ENCODE results near the gene RMND1. TPM values are rescaled to one million over a fixed set of nuclear protein-coding genes. Genes with fewer than 3 reads are reported as not detected.
A peak's percentile ranks its signal among the peaks of the same experiment; 100 is the strongest.

Gene RMND1
- total and polyA plus RNA-seq, 9 of the 15 experiments (the other 6 are each of a cell fraction or from before 2014, with no cell fraction given) = 26.9 to 47.8 (median 36.2) TPM

DNA sequence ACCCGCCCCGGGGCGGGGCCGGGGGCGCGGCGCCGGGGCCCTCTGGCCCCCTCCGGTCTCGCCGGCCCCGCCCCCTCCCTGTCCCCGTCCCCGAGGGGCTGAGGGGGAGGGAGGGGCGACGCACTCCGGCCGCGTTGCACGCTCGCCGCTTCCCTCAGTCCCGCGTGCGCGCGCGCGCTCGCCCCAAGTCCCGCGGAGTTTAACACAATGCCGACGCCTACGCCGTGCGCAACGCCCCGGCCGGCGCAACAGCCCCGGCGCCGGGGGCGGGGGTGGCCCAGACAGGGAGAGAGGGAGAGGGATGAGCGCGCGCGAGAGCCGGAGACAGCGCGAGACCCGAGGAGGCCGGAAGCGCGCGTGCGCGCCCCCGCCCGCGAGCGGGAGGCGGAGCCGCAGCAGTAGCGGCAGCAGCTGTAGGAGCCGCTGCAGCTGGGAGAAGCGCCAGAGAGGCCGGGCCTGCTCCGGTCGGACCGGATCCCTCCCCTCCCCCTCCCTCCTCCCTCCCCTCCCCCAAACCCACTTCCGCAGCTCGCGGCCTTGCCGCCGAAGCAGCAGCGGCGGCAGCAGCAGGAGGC, 61.6 kb downstream of the RMND1 start (continued):
- TF ChIP-seq TCF7L2 (IDR thresholded peaks at IDR 0.05; ENCODE audit: low read depth, low read length) (no peak), PTBP1 (IDR thresholded peaks at IDR 0.05; ENCODE audit: low read depth, low read length) (no peak), KDM1A (IDR thresholded peaks at IDR 0.05) (peak in 1 of 2 experiments; percentile 97; a peak in 1 of 4 replicates), ZNF146 (CRISPR knock-in tag; IDR thresholded peaks at IDR 0.05; ENCODE audit: unreplicated experiment) (no peak), GABPA (tag; conservative IDR thresholded peaks at IDR 0.05; ENCODE audit: low read depth) (peak; percentile 89), BCL6 (CRISPR knock-in tag; IDR thresholded peaks at IDR 0.05) (no peak), EZH2 (IDR thresholded peaks at IDR 0.05; ENCODE audit: borderline replicate concordance, low read depth, low read length) (no peak), BDP1 (IDR thresholded peaks at IDR 0.05; ENCODE audit: insufficient read depth, insufficient read length) (no peak), ZKSCAN8 (CRISPR knock-in tag; IDR thresholded peaks at IDR 0.05) (no peak), SAFB (IDR thresholded peaks at IDR 0.05; ENCODE audit: borderline replicate concordance, low read depth, low read length) (0 out of 2 replicates have a peak, but pooled peaks have one; percentile 29), ZC3H4 (CRISPR knock-in tag; IDR thresholded peaks at IDR 0.05; ENCODE audit: borderline replicate concordance) (no peak), KLF13 (tag; IDR thresholded peaks at IDR 0.05; ENCODE audit: borderline replicate concordance, low read depth) (no peak), SLC30A9 (CRISPR knock-in tag; IDR thresholded peaks at IDR 0.05) (no peak), HMG20B (CRISPR knock-in tag; IDR thresholded peaks at IDR 0.05) (no peak), RAD51 (IDR thresholded peaks at IDR 0.05; ENCODE audit: borderline replicate concordance, low read depth) (no peak), ZNF57 (CRISPR knock-in tag; IDR thresholded peaks at IDR 0.05) (no peak), CAMTA2 (CRISPR knock-in tag; conservative IDR thresholded peaks at IDR 0.05) (no peak), KLF16 (IDR thresholded peaks at IDR 0.05) (no peak), ZNF436 (CRISPR knock-in tag; IDR thresholded peaks at IDR 0.05) (no peak), SIN3A (IDR thresholded peaks at IDR 0.05; ENCODE audit: borderline replicate concordance in 2 of 2, control insufficient read depth in 1 of 2, low read depth in 2 of 2, low read length in 2 of 2) (peak; percentile 61 to 85; a peak in 1 of 4 replicates), ZBTB8A (IDR thresholded peaks at IDR 0.05; ENCODE audit: partially characterized antibody) (no peak), SRF (CRISPR knock-in tag; IDR thresholded peaks at IDR 0.05) (peak in 1 of 2 experiments; percentile 14; a peak in 1 of 4 replicates), ZNF184 (CRISPR knock-in tag; IDR thresholded peaks at IDR 0.05) (no peak)
- TF ChIP-seq, protein P1, sequence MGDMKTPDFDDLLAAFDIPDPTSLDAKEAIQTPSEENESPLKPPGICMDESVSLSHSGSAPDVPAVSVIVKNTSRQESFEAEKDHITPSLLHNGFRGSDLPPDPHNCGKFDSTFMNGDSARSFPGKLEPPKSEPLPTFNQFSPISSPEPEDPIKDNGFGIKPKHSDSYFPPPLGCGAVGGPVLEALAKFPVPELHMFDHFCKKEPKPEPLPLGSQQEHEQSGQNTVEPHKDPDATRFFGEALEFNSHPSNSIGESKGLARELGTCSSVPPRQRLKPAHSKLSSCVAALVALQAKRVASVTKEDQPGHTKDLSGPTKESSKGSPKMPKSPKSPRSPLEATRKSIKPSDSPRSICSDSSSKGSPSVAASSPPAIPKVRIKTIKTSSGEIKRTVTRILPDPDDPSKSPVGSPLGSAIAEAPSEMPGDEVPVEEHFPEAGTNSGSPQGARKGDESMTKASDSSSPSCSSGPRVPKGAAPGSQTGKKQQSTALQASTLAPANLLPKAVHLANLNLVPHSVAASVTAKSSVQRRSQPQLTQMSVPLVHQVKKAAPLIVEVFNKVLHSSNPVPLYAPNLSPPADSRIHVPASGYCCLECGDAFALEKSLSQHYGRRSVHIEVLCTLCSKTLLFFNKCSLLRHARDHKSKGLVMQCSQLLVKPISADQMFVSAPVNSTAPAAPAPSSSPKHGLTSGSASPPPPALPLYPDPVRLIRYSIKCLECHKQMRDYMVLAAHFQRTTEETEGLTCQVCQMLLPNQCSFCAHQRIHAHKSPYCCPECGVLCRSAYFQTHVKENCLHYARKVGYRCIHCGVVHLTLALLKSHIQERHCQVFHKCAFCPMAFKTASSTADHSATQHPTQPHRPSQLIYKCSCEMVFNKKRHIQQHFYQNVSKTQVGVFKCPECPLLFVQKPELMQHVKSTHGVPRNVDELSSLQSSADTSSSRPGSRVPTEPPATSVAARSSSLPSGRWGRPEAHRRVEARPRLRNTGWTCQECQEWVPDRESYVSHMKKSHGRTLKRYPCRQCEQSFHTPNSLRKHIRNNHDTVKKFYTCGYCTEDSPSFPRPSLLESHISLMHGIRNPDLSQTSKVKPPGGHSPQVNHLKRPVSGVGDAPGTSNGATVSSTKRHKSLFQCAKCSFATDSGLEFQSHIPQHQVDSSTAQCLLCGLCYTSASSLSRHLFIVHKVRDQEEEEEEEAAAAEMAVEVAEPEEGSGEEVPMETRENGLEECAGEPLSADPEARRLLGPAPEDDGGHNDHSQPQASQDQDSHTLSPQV (IDR thresholded peaks at IDR 0.05) = no peak
- TF ChIP-seq, protein P2, sequence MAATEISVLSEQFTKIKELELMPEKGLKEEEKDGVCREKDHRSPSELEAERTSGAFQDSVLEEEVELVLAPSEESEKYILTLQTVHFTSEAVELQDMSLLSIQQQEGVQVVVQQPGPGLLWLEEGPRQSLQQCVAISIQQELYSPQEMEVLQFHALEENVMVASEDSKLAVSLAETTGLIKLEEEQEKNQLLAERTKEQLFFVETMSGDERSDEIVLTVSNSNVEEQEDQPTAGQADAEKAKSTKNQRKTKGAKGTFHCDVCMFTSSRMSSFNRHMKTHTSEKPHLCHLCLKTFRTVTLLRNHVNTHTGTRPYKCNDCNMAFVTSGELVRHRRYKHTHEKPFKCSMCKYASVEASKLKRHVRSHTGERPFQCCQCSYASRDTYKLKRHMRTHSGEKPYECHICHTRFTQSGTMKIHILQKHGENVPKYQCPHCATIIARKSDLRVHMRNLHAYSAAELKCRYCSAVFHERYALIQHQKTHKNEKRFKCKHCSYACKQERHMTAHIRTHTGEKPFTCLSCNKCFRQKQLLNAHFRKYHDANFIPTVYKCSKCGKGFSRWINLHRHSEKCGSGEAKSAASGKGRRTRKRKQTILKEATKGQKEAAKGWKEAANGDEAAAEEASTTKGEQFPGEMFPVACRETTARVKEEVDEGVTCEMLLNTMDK (IDR thresholded peaks at IDR 0.05; ENCODE audit: borderline replicate concordance, insufficient read depth, low read depth, low read length, poor library complexity, severe bottlenecking) = no peak

Data from K562 (cell line).